ENCODE results near the gene AOAH.

GRCh38 chr7:36506820-36507219, 217.5 kb downstream of the AOAH start:
- TF ChIP-seq CTCF (IDR thresholded peaks at IDR 0.05; ENCODE audit: insufficient read depth, low read length) (no peak), GABPA (IDR thresholded peaks at IDR 0.05; ENCODE audit: low read depth) (no peak), POLR2AphosphoS5 (IDR thresholded peaks at IDR 0.05; ENCODE audit: low read depth) (no peak)
